Keratinocyte (primary cell): Measurements from ENCODE around the gene CCDC61.

Experiments
- EZH2 ChIP-seq: IDR thresholded peaks from one replicate; pipeline ENCODE4 v1.6.1; 2012; ENCODE audit warnings: inconsistent platforms, mild to moderate bottlenecking, low read length, moderate library complexity
- TF ChIP-seq, protein P1 (sequence below), 3 experiments: IDR thresholded peaks in 1 of 3; conservative IDR thresholded peaks in 1 of 3; optimal IDR thresholded peaks in 1 of 3; 2 replicates in 2 of 3; 3 replicates in 1 of 3; pipeline versions ENCODE3 to v1.5.1; 2011; ENCODE audit warnings: low read length in 3 of 3, mild to moderate bottlenecking in 3 of 3, moderate library complexity in 2 of 3, control low read depth in 1 of 3, inconsistent platforms in 1 of 3; ENCODE audit not compliant: insufficient read depth in 2 of 3; ENCODE audit errors: extremely low read depth in 1 of 3

DNA sequence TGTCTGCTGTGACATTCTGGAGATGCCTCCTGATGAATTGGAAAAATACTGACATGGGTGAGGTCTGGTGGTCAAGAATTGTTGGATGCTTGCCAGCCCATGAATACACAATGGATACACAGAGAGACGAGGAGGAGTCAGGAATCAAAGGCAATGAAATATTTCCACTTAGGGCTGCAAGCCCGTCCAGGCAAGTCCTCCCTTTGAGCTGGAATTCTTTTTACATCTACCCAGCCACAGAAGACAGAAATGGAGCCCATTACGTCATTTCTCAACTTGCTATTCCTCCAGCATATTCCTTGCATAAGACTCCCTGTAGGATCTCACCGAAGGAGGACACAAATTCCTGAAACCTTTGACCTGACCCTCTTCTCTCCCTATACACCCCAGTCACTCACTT is 61.3 kb downstream of the CCDC61 start:
- TF ChIP-seq, protein P1, sequence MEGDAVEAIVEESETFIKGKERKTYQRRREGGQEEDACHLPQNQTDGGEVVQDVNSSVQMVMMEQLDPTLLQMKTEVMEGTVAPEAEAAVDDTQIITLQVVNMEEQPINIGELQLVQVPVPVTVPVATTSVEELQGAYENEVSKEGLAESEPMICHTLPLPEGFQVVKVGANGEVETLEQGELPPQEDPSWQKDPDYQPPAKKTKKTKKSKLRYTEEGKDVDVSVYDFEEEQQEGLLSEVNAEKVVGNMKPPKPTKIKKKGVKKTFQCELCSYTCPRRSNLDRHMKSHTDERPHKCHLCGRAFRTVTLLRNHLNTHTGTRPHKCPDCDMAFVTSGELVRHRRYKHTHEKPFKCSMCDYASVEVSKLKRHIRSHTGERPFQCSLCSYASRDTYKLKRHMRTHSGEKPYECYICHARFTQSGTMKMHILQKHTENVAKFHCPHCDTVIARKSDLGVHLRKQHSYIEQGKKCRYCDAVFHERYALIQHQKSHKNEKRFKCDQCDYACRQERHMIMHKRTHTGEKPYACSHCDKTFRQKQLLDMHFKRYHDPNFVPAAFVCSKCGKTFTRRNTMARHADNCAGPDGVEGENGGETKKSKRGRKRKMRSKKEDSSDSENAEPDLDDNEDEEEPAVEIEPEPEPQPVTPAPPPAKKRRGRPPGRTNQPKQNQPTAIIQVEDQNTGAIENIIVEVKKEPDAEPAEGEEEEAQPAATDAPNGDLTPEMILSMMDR (optimal IDR thresholded peaks at IDR 0.05 in 1 of 3, IDR thresholded peaks at IDR 0.05 in 1 of 3, conservative IDR thresholded peaks at IDR 0.05 in 1 of 3; ENCODE audit: extremely low read depth in 1 of 3, insufficient read depth in 2 of 3, low read length in 3 of 3): no peak
- no peak for TF ChIP-seq EZH2
